GM10266 (cell line): ENCODE results near the gene GCH1.

Source experiments
- DNase-seq: peaks from one replicate; pipeline ENCODE4 v3.0.0; 2012; ENCODE audit errors: extremely low spot score
- CTCF ChIP-seq: IDR thresholded peaks from 2 replicates; pipeline ENCODE4 v1.5.1; 2012; ENCODE audit warnings: mild to moderate bottlenecking, low read depth; ENCODE audit not compliant: control insufficient read depth, insufficient read depth; ENCODE audit errors: missing control alignments

GCH1 gene

DNA sequence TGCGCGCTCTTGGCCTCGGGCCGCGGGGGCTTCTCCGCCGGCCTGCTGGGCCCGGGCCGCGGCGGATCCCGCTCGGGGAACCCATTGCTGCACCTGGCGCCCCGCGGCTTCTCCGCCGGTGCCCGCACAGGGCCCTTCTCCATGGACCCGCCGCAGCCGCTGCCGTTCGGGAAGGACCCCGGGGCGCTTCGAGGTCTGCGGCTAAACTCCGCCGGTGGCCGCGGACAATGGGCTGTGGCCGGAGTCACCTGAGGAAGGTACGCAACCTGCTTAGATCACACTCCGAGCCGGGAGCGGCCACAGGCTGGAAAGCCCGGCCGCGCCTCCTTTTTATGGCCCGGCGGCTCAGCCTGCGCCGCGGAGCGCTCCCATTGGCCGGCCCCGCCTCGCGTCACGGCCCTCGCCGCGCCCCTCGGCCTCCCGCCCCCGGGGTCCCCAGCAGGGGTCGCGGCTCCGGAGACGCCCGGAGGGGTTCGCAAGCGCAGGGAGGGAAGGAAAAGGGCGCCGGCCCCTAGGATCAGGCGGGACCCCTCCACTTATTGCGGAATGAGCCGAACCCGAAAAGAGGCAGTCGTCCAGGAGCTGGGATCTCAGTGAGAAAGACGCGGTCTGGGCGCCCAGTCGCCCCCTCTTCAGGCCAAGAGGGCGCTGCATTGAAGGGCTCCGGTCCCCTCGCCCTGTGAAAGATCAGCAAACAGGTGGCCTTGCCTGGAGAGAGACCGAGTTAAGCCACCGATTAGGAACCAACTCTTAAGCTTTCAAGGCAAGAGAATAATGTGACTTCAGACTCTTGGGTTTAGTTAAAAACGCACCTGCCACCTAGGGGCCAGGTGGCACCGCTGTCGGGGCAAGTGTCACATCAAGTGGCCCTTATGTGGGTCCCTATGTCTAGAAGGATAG, at the start of gene GCH1:
Gene GCH1 (minus strand): TSS at position 306 of the 900 bp plus-strand sequence. CDS start 163 bp downstream, at position 143.
- peak; percentile 87 for DNase-seq
- peak; percentile 36 for TF ChIP-seq CTCF

- no peak for TF ChIP-seq CTCF
- no peak for DNase-seq
Measured at GRCh38 chr14:54947230-54947629, 44.6 kb upstream of the GCH1 start.

- no peak for TF ChIP-seq CTCF
- no peak for DNase-seq
Measured at GRCh38 chr14:54946500-54946899, 43.9 kb upstream of the GCH1 start.

DNA sequence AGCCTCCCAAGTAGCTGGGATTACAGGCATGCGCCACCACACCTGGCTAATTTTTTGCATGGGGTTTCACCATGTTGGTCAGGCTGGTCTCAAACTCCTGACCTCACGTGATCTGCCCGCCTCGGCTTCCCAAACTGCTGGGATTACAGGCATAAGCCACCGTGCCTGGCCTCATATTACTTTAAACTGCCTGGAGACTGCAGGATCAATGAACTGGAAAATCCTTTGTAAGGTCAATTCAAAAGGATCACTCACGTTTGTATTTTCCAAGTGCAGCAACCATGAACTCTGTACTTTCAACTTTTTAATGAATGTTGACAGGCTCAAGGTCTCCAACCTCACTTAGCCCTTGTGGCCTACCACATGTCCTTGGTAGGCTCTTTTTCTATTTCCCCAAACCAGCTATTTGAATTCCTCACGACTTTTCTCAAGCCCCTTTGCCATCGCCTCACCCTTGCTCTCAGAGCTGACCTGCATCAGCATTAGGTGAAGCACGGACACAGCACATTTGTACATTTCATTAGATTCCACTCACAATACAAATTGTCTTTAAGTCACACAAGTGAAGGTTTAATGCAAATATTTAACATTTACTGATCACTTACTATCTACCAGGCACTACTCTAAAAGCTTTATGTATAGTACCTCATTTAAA, 42.2 kb upstream of the GCH1 start:
- TF ChIP-seq CTCF: no peak
- no peak for DNase-seq

DNA sequence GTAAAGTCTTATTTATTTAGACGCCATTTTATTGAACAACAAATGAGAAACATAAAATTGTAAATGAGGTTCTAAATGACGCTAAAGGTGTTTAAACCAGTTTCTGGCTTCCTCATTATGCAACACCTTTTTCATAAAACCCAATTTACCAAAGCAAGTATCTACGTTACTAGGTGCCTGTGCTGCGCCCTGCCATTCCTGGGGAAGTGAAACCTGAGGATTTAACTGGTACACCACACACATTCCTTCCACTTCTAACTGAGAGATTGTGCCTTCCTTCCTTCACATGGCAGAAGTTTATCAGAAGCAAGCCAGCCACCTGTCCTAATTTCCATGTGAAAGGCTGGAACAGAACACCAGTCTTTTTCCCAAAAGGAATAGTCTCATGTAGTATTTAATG, 40.3 kb upstream of the GCH1 start:
- DNase-seq: no peak
- TF ChIP-seq CTCF: no peak

DNA sequence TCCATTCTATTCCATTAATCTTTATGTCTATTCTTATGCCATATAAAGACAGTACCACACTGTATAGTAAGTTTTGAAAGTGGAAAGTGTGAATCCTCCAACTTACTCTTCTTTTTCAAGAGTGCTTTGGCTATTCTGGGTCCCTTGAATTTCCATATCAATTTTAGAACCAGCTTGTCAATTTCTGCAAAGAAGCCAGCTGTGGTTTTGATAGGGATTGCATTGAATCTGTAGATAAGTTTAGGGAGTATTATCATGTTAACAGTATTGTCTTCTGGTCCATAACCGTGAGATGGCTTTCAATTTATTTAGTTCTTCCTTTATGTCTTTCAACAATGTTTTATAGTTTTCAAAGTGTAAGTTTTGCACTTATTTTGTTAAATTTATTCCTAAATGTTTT, 34.2 kb upstream of the GCH1 start:
- no peak for TF ChIP-seq CTCF
- no peak for DNase-seq

DNA sequence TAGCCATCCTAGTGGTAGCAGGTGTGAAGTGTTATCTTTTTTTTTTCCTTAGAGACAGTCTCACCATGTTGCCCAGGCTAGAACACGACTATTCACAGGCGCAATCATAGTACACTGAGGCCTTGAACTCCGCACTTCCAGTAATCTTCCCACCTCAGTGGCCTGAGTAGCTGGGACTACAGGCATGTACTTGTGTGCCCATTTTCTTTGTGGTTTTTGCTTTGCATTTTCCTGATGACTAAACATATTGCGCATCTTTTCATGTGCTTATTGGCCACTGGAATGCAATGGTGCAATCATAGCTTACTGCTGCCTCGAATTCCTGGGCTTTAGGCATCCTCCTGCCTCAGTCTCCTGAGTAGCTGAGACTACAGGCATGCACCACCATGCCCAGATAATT, 33.3 kb upstream of the GCH1 start:
- no peak for DNase-seq
- no peak for TF ChIP-seq CTCF
